ENCODE measurements around the gene CDC42BPA. TPM values are rescaled to one million over a fixed set of nuclear protein-coding genes. Genes with fewer than 3 reads are reported as not detected.

The CDC42BPA gene
- total and polyA plus RNA-seq, 2 of the 13 experiments (the other 11 are each of a cell fraction or from before 2014, with no cell fraction given) = 6.5 to 16.0 TPM

DNA sequence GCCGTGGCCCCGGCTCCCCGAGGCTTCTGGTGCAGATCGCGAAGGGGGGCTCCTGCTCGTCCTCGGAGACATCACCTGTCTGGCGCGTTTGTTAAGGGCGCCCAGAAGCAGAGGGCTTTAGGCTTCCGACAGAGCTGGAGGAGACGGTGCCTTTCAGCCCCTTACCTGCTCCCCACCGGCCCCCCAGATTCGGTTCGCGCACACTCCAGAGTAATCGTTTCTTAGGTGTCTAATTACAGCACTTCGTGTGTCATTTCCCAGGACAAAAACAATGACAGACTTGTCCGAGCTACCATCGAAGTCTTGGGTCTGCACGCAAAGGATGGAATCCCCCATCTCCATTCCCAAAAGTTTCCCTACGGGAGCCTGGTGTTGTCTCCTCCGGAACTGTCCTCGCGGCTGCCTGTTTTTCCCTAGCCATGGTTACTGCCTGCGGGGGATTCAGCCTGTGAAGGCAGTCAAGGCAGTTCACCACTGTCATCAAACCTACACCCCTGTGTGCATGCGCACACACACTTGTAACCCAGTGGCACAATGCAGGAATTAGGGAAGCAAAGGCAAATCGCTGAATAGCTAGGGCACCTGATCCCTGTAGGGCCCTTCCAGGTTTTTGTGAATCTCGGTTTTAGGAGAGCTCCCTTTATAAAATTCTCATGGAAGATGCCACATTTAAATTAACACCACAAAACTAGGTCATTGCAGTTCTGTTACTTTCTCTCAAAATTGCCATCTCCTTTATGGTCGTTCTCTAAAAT, 738 bp upstream of the CDC42BPA start (continued):
- TF ChIP-seq, protein P1, sequence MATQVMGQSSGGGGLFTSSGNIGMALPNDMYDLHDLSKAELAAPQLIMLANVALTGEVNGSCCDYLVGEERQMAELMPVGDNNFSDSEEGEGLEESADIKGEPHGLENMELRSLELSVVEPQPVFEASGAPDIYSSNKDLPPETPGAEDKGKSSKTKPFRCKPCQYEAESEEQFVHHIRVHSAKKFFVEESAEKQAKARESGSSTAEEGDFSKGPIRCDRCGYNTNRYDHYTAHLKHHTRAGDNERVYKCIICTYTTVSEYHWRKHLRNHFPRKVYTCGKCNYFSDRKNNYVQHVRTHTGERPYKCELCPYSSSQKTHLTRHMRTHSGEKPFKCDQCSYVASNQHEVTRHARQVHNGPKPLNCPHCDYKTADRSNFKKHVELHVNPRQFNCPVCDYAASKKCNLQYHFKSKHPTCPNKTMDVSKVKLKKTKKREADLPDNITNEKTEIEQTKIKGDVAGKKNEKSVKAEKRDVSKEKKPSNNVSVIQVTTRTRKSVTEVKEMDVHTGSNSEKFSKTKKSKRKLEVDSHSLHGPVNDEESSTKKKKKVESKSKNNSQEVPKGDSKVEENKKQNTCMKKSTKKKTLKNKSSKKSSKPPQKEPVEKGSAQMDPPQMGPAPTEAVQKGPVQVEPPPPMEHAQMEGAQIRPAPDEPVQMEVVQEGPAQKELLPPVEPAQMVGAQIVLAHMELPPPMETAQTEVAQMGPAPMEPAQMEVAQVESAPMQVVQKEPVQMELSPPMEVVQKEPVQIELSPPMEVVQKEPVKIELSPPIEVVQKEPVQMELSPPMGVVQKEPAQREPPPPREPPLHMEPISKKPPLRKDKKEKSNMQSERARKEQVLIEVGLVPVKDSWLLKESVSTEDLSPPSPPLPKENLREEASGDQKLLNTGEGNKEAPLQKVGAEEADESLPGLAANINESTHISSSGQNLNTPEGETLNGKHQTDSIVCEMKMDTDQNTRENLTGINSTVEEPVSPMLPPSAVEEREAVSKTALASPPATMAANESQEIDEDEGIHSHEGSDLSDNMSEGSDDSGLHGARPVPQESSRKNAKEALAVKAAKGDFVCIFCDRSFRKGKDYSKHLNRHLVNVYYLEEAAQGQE (IDR thresholded peaks at IDR 0.05; ENCODE audit: borderline replicate concordance in 1 of 2, low read depth in 1 of 2, low read length in 2 of 2) = no peak
- 0 out of 2 replicates have a peak, but pooled peaks have one; percentile 11 for TF ChIP-seq ZBTB38 (CRISPR knock-in tag; IDR thresholded peaks at IDR 0.05)
- TF ChIP-seq FOXK1 (CRISPR knock-in tag; IDR thresholded peaks at IDR 0.05; ENCODE audit: borderline replicate concordance, low read depth) = 0 out of 2 replicates have a peak, but pooled peaks have one; percentile 1
- peak; percentile 19; the same call in 1 of the 2 replicates for TF ChIP-seq ZNF614 (CRISPR knock-in tag; IDR thresholded peaks at IDR 0.05; ENCODE audit: borderline replicate concordance)
- TF ChIP-seq, protein P2, sequence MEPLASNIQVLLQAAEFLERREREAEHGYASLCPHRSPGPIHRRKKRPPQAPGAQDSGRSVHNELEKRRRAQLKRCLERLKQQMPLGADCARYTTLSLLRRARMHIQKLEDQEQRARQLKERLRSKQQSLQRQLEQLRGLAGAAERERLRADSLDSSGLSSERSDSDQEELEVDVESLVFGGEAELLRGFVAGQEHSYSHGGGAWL (CRISPR knock-in tag; IDR thresholded peaks at IDR 0.05) = 0 out of 2 replicates have a peak, but pooled peaks have one; percentile 28
- TF ChIP-seq ZNF225 (CRISPR knock-in tag; IDR thresholded peaks at IDR 0.05) = peak; percentile 52; the same call in 1 of the 2 replicates
- TF ChIP-seq, protein P3, sequence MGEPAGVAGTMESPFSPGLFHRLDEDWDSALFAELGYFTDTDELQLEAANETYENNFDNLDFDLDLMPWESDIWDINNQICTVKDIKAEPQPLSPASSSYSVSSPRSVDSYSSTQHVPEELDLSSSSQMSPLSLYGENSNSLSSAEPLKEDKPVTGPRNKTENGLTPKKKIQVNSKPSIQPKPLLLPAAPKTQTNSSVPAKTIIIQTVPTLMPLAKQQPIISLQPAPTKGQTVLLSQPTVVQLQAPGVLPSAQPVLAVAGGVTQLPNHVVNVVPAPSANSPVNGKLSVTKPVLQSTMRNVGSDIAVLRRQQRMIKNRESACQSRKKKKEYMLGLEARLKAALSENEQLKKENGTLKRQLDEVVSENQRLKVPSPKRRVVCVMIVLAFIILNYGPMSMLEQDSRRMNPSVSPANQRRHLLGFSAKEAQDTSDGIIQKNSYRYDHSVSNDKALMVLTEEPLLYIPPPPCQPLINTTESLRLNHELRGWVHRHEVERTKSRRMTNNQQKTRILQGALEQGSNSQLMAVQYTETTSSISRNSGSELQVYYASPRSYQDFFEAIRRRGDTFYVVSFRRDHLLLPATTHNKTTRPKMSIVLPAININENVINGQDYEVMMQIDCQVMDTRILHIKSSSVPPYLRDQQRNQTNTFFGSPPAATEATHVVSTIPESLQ (CRISPR knock-in tag; conservative IDR thresholded peaks at IDR 0.05) = no peak
- TF ChIP-seq, protein P4, sequence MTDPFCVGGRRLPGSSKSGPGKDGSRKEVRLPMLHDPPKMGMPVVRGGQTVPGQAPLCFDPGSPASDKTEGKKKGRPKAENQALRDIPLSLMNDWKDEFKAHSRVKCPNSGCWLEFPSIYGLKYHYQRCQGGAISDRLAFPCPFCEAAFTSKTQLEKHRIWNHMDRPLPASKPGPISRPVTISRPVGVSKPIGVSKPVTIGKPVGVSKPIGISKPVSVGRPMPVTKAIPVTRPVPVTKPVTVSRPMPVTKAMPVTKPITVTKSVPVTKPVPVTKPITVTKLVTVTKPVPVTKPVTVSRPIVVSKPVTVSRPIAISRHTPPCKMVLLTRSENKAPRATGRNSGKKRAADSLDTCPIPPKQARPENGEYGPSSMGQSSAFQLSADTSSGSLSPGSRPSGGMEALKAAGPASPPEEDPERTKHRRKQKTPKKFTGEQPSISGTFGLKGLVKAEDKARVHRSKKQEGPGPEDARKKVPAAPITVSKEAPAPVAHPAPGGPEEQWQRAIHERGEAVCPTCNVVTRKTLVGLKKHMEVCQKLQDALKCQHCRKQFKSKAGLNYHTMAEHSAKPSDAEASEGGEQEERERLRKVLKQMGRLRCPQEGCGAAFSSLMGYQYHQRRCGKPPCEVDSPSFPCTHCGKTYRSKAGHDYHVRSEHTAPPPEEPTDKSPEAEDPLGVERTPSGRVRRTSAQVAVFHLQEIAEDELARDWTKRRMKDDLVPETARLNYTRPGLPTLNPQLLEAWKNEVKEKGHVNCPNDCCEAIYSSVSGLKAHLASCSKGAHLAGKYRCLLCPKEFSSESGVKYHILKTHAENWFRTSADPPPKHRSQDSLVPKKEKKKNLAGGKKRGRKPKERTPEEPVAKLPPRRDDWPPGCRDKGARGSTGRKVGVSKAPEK (CRISPR knock-in tag; IDR thresholded peaks at IDR 0.05; ENCODE audit: borderline replicate concordance) = no peak
- 0 out of 2 replicates have a peak, but pooled peaks have one; percentile 50 for TF ChIP-seq RELA (CRISPR knock-in tag; IDR thresholded peaks at IDR 0.05)
- peak; percentile 10; the same call in 1 of the 2 replicates for TF ChIP-seq SPEN (CRISPR knock-in tag; IDR thresholded peaks at IDR 0.05; ENCODE audit: low read depth)
- TF ChIP-seq, protein P5, sequence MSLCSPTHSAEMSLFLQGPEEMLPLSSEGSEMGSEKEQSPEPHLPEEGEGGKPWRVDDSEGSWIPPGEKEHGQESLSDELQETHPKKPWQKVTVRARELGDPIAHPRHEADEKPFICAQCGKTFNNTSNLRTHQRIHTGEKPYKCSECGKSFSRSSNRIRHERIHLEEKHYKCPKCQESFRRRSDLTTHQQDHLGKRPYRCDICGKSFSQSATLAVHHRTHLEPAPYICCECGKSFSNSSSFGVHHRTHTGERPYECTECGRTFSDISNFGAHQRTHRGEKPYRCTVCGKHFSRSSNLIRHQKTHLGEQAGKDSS (CRISPR knock-in tag; IDR thresholded peaks at IDR 0.05; ENCODE audit: borderline replicate concordance, low read depth) = no peak
- TF ChIP-seq KDM5B (CRISPR knock-in tag; IDR thresholded peaks at IDR 0.05; ENCODE audit: borderline replicate concordance) = peak; percentile 18; the same call in 1 of the 2 replicates
- no peak for TF ChIP-seq CBX5 (CRISPR knock-in tag; IDR thresholded peaks at IDR 0.05; ENCODE audit: borderline replicate concordance)
- TF ChIP-seq NRL (CRISPR knock-in tag; IDR thresholded peaks at IDR 0.05; ENCODE audit: borderline replicate concordance) = peak; percentile 31; the same call in 1 of the 2 replicates
- TF ChIP-seq, protein P6, sequence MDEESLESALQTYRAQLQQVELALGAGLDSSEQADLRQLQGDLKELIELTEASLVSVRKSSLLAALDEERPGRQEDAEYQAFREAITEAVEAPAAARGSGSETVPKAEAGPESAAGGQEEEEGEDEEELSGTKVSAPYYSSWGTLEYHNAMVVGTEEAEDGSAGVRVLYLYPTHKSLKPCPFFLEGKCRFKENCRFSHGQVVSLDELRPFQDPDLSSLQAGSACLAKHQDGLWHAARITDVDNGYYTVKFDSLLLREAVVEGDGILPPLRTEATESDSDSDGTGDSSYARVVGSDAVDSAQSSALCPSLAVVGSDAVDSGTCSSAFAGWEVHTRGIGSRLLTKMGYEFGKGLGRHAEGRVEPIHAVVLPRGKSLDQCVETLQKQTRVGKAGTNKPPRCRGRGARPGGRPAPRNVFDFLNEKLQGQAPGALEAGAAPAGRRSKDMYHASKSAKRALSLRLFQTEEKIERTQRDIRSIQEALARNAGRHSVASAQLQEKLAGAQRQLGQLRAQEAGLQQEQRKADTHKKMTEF (CRISPR knock-in tag; IDR thresholded peaks at IDR 0.05) = peak; percentile 7; the same call in 1 of the 2 replicates
